Choroid plexus epithelial cell (primary cell): Measurements from ENCODE around the gene NSG2.
"Not testable (repeated sequence)": the region's sequence is repeated elsewhere in the genome, so short reads cannot be mapped to it uniquely, and the experiment has no call there.

Experiments used
- DNase-seq: peaks from one replicate; pipeline ENCODE4 v3.0.0-alpha.2; 2010; ENCODE audit warnings: low read depth
- H3K4me3 ChIP-seq: 2 replicates; pipeline ENCODE4 v1.5.1; 2011; ENCODE audit warnings: low read depth, mild to moderate bottlenecking, control low read depth, low read length, moderate library complexity
- TF ChIP-seq, protein P1 (sequence below): conservative IDR thresholded peaks from 2 replicates; pipeline ENCODE4 v1.5.1; 2011; ENCODE audit warnings: low read depth, mild to moderate bottlenecking, control low read depth, inconsistent platforms, low read length, moderate library complexity

NSG2 gene

DNA sequence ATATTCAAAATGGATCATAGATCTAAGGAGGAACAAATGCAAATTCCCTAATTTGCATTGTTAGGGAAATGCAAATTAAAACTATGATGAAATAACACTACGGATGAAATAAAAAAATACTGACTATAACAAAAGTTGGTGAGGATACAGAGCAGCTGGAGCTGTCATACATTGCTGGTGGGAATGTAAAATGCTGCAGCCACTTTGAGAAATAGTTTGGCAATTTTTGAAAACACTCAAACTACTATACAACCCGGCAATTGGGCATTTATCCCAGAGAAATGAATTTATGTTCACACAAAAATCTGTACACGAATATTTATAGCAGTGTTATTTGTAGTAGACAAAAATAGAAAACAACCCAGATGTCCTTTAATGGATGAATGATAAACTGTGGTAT, 34.1 kb upstream of the NSG2 start:
- TF ChIP-seq, protein P1, sequence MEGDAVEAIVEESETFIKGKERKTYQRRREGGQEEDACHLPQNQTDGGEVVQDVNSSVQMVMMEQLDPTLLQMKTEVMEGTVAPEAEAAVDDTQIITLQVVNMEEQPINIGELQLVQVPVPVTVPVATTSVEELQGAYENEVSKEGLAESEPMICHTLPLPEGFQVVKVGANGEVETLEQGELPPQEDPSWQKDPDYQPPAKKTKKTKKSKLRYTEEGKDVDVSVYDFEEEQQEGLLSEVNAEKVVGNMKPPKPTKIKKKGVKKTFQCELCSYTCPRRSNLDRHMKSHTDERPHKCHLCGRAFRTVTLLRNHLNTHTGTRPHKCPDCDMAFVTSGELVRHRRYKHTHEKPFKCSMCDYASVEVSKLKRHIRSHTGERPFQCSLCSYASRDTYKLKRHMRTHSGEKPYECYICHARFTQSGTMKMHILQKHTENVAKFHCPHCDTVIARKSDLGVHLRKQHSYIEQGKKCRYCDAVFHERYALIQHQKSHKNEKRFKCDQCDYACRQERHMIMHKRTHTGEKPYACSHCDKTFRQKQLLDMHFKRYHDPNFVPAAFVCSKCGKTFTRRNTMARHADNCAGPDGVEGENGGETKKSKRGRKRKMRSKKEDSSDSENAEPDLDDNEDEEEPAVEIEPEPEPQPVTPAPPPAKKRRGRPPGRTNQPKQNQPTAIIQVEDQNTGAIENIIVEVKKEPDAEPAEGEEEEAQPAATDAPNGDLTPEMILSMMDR = no peak
- DNase-seq = no peak

DNA sequence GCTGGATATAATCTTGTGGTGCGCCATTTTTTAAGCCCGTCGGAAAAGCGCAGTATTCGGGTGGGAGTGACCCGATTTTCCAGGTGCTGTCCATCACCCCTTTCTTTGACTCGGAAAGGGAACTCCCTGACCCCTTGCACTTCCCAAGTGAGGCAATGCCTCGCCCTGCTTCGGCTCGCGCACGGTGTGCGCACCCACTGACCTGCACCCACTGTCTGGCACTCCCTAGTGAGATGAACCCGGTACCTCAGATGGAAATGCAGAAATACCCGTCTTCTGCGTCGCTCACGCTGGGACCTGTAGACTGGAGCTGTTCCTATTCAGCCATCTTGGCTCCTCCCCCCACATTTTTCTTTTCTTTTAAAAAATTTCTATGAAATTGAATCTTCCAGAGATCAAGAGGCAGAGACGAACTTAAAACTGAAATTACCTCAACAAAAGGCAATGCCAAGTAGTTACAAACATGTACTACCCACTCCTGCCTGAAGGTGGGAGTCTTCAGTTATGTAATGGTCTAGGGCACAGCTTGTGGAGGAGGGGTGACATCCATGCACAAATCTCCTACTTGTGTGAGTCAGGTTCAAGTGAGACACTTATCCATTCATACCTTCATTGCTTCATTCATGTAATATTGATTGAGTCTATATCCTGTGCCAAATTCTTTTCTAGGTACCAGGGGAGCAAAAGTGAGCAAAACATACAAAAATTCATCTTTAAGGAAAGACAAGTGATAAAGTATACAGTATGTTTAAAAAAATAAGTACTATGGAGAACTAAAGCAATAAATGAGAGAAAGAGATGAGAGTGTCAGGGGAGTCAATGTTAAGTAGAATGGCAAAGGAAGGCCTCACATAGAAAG, 25.2 kb upstream of the NSG2 start:
- peak; percentile 79 for DNase-seq
- TF ChIP-seq, protein P1 = peak; percentile 73
- H3K4me3 ChIP-seq = not testable (repeated sequence)

More for the DNA sequence above, 34.1 kb upstream of the NSG2 start:
- H3K4me3 ChIP-seq = no peak overlapping the region

DNA sequence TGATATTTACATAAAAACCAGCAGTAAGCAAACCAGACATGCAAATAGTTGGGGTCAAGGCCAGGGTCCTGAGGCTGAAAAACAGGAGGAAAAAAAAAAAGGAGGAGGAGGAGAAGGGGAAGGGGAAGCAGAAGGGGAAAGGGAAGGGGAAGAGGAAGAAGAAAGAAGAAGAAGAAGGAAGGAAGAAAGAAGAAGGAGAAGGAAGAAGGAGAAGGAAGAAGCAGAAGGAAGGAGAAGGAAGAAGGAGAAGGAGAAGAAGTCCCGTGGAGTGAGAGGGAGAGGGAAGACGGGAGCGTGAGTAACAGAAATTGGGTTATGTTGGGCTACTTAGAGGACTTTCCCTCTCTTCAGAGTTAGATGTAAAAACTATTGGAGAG, 24.6 kb upstream of the NSG2 start:
- TF ChIP-seq, protein P1 = no peak
- no peak overlapping the region for H3K4me3 ChIP-seq
- DNase-seq = no peak

DNA sequence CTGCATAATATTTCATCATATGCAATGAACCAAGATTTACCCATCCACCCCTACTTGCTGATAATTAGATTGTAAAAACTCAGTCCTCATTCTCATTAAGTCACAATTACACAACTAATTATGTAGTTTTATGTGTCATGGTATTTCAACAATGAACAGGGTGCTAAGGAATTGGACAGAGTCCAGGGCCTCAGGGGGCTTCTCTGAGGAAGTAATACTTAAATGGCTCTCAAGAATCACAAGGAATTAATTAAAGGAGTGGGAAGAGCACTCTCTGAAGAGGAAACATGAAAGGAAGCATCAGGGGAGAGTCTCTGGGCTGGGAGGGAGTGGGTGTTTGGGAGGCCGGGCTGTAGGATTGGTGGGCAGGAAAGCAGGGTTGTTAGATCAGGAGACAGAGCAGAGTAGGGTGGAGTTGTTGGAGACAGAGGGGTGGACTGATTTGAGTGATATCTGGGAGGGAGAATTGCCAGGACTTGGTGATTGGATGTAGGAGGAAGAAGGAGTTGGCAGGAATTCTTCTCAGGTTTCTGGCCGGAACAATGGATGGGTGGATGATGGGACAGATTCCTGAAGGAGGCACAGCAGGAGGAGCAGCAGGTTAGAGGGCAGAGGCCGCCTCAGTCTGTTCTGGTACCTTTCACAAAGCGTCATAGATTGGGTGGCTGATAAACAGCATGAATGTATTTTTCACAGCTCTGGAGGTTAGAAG, 23.0 kb upstream of the NSG2 start:
- TF ChIP-seq, protein P1 = no peak
- no peak for DNase-seq

DNA sequence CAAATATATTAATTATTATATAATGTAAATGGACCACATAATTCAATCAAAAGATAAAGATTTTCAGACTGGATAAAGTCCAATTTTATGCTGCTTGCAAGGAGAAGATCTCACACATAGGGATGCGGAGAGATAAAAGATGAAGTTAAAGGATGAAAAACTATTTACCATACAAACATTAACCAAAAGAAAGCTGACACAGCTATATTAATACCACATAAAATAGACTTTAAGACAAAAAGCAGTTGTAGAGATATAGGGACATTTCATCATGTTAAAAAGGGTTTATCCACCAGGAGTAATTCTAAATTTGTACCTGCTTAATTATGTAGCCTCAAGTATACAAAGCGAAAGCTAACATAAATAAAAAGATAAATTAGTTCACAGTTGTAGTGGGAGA, 15.2 kb upstream of the NSG2 start:
- no peak overlapping the region for H3K4me3 ChIP-seq
- DNase-seq = no peak
- TF ChIP-seq, protein P1 = no peak

More for the DNA sequence above, 23.0 kb upstream of the NSG2 start:
- no peak overlapping the region for H3K4me3 ChIP-seq

DNA sequence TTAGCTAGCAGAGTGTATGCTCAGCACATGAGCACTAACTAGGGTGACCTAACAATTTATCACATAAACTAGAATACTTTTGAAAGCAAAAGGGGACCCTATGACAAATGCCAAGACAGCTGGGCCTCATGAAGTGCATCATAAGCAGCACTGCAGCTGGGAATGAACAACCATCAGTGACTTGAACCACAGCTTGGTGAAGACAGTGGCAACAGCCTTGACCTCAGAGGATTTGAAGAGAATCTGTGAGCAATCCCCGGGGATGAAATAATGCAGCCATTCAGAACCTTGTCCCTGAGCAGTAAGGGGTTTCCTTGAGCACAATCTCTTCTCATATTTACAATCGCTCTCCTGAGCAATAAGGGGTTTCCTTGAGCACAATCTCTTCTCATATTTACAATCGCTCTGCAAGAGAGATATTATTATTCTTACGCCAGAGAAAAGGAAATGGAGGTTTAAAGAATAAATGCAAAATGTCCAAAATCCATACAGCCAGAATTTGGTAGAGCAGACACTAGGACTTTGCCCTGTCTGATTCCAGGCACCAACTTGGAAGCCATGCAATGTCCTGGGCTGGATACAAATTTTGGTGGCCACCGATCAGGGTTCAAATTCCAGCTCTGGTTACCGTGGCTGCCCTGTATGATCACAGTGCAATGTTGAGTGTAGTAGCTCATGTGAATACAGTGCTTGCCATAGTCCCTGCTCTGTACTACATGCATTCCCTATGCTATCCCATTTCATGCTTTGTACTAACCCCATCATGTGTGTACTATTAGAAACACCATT, 846 bp upstream of the NSG2 start:
- TF ChIP-seq, protein P1 = no peak
- no peak for DNase-seq
- H3K4me3 ChIP-seq = no peak overlapping the region
